SH-SY5Y (cell line): Measurements from ENCODE around the gene LRRC19.

ENCODE experiments used
- GATA2 ChIP-seq: IDR thresholded peaks from 2 replicates; pipeline ENCODE4 v1.6.1; 2011; ENCODE audit warnings: mild to moderate bottlenecking, low read depth, low read length
- GATA3 ChIP-seq: IDR thresholded peaks from 2 replicates; pipeline ENCODE4 v1.6.1; 2011; ENCODE audit warnings: low read depth, mild to moderate bottlenecking, low read length, moderate library complexity

GRCh38 chr9:26949637-26950069 is 55.8 kb downstream of the LRRC19 start:
- TF ChIP-seq GATA3 (no peak), GATA2 (no peak)
